Sigmoid colon (tissue), 7 donors: ENCODE data around the gene GRIK1. TPM values are rescaled to one million over a fixed set of nuclear protein-coding genes. Genes with fewer than 3 reads are reported as not detected.

Experiments
- DNase-seq: peaks from one replicate; pipeline ENCODE4 v3.0.0-alpha.2; 2019
- H3K27ac ChIP-seq, 4 donors: fragments of 200-600 bp; sonication (generic); one replicate each; pipeline ENCODE4 v1.5.1; 2016 to 2019; ENCODE audit warnings: mild to moderate bottlenecking in 1 of 4
- H3K27me3 ChIP-seq, 3 donors: fragments of 200-600 bp; sonication (generic); one replicate each; pipeline ENCODE4 v1.5.1; 2019; ENCODE audit warnings: mild to moderate bottlenecking in 1 of 3
- H3K36me3 ChIP-seq, 4 donors: fragments of 200-600 bp; sonication (generic); one replicate each; pipeline ENCODE4 v1.5.1; 2016 to 2019
- H3K4me1 ChIP-seq, 4 donors: fragments of 200-600 bp; sonication (generic); one replicate each; pipeline ENCODE4 v1.5.1; 2017 to 2019
- H3K4me3 ChIP-seq, 4 donors: fragments of 200-600 bp; sonication (generic); one replicate each; pipeline ENCODE4 v1.5.1; 2017 to 2019; ENCODE audit warnings: mild to moderate bottlenecking in 2 of 4, moderate library complexity in 1 of 4
- H3K9me3 ChIP-seq, 4 donors: fragments of 200-600 bp in 3 of 4; sonication (generic) in 3 of 4; one replicate each; pipeline versions ENCODE4 v1.5.1 to v1.6.1; 2013 to 2019
- EP300 ChIP-seq, 4 donors: sonication (generic); formaldehyde crosslinking; IDR thresholded peaks; one replicate each; pipeline ENCODE4 v1.6.1; 2017; ENCODE audit warnings: antibody characterized with exemption in 4 of 4
- POLR2A ChIP-seq, 2 donors: fragments of 450-650 bp; IDR thresholded peaks; one replicate each; pipeline ENCODE4 v1.6.1; 2016; ENCODE audit warnings: antibody characterized with exemption in 2 of 2, mild to moderate bottlenecking in 2 of 2, moderate library complexity in 2 of 2
- POLR2AphosphoS5 ChIP-seq, 4 donors: sonication (generic); formaldehyde crosslinking; IDR thresholded peaks; one replicate each; pipeline ENCODE4 v1.6.1; 2017; ENCODE audit warnings: antibody characterized with exemption in 4 of 4
- WGBS, 2 donors: extraction: QIAGEN DNeasy Blood & Tissue Kit; methylation state at CpG; one replicate each; pipeline ENCODE4 v1.1.7; 2013; 5-methylcytosine and 5-hydroxymethylcytosine counted together
- intact Hi-C: fragments of 100-400 bp; cut with DNase I; formaldehyde crosslinking; loops from one replicate; pipeline ENCODE4 v1.15.1; 2023
- polyA plus RNA-seq, 3 donors: library from polyadenylated mRNA; stranded (reverse); fragments of 200-250 nt; gene quantifications; one replicate each; pipeline ENCODE4 v1.2.3, GENCODE V29; 2013
- total RNA-seq, 4 donors: library from RNA; depleted of rRNA; stranded (reverse); fragments of >200 nt; gene quantifications; one replicate each; pipeline ENCODE4 v1.1.0, GENCODE V29; 2016
- TF ChIP-seq, protein P1 (sequence below), 4 experiments: fragments of 450-650 bp in 3 of 4; fragments of 200-600 bp in 1 of 4; IDR thresholded peaks; one replicate each; pipeline ENCODE4 v1.5.1; 2016 to 2019; ENCODE audit warnings: antibody characterized with exemption in 4 of 4, mild to moderate bottlenecking in 3 of 4, moderate library complexity in 2 of 4
- donor health status: healthy with polysubstance abuse.
- donor health status: Bipolar disorder and iron deficiency.
- donor health status: healthy.

Gene GRIK1
- total and polyA plus RNA-seq, 7 donors = under 0.01 to 0.49 (median 0.13) TPM; not detected in 4

GRCh38 chr21:29826386-29826785 lies 113.4 kb downstream of the GRIK1 start:
- no peak overlapping the region for H3K27ac ChIP-seq
- no peak for DNase-seq
- H3K4me3 ChIP-seq = no peak overlapping the region
- intact Hi-C loops = no loop called here
- no peak for TF ChIP-seq POLR2A (IDR thresholded peaks at IDR 0.05)
- TF ChIP-seq, protein P1, sequence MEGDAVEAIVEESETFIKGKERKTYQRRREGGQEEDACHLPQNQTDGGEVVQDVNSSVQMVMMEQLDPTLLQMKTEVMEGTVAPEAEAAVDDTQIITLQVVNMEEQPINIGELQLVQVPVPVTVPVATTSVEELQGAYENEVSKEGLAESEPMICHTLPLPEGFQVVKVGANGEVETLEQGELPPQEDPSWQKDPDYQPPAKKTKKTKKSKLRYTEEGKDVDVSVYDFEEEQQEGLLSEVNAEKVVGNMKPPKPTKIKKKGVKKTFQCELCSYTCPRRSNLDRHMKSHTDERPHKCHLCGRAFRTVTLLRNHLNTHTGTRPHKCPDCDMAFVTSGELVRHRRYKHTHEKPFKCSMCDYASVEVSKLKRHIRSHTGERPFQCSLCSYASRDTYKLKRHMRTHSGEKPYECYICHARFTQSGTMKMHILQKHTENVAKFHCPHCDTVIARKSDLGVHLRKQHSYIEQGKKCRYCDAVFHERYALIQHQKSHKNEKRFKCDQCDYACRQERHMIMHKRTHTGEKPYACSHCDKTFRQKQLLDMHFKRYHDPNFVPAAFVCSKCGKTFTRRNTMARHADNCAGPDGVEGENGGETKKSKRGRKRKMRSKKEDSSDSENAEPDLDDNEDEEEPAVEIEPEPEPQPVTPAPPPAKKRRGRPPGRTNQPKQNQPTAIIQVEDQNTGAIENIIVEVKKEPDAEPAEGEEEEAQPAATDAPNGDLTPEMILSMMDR (IDR thresholded peaks at IDR 0.05) = no peak
- TF ChIP-seq POLR2AphosphoS5 (IDR thresholded peaks at IDR 0.05) = no peak
- TF ChIP-seq EP300 (IDR thresholded peaks at IDR 0.05) = no peak
- H3K9me3 ChIP-seq = peaks cover 0 to 6% (median under 1%) of the 10 kb centered on the region in 4 donors
- no peaks in the 10 kb centered on the region for H3K27me3 ChIP-seq
- 91 to 92% methylated on average over 1 of the region's 1 CpG for WGBS, 2 donors
- no peaks in the 10 kb centered on the region for H3K4me1 ChIP-seq
- H3K36me3 ChIP-seq = no peaks in the 10 kb centered on the region

- Histone ChIP-seq H3K4me3 (no peak overlapping the region), H3K9me3 (peaks cover 0 to 6% (median under 1%) of the 10 kb centered on the region in 4 donors), H3K27ac (no peak overlapping the region), H3K4me1 (no peaks in the 10 kb centered on the region), H3K36me3 (no peaks in the 10 kb centered on the region), H3K27me3 (no peaks in the 10 kb centered on the region)
- 58 to 74% methylated on average over 2 of the region's 2 CpGs for WGBS, 2 donors
- TF ChIP-seq, protein P1 (IDR thresholded peaks at IDR 0.05) = no peak
- TF ChIP-seq EP300 (IDR thresholded peaks at IDR 0.05) = no peak
- TF ChIP-seq POLR2AphosphoS5 (IDR thresholded peaks at IDR 0.05) = no peak
- intact Hi-C loops = no loop called here
- no peak for DNase-seq
Measured at GRCh38 chr21:29825936-29826335, 113.9 kb downstream of the GRIK1 start.

DNA sequence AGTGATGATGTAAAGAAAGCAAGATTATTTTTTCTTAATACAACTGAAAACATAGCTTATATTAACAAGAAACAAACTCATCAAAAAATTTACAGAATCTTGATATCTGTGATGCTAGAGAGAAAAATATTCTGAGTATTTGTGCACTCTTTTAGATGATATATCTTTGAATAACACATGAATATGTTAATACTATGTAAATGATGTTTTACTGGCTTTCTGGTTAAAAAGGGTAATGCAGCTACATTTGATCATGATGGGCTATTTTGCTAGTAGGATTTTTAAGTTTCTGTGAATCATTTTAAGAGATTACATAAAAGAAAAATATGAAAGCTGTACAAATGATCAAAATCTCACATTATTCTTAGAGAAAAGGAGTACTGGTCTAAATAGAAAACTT lies 114.5 kb downstream of the GRIK1 start:
- H3K27ac ChIP-seq = no peak overlapping the region
- no peak overlapping the region for H3K4me3 ChIP-seq
- H3K27me3 ChIP-seq = no peaks in the 10 kb centered on the region
- H3K9me3 ChIP-seq = peaks cover 0 to 6% (median under 1%) of the 10 kb centered on the region in 4 donors
- intact Hi-C loops = no loop called here
- no peak for DNase-seq
- H3K36me3 ChIP-seq = no peaks in the 10 kb centered on the region
- TF ChIP-seq, protein P1 (IDR thresholded peaks at IDR 0.05) = no peak
- TF ChIP-seq POLR2AphosphoS5 (IDR thresholded peaks at IDR 0.05) = no peak
- no peak for TF ChIP-seq POLR2A (IDR thresholded peaks at IDR 0.05)
- TF ChIP-seq EP300 (IDR thresholded peaks at IDR 0.05) = no peak
- no peaks in the 10 kb centered on the region for H3K4me1 ChIP-seq

GRCh38 chr21:29822064-29822463 lies 117.7 kb downstream of the GRIK1 start:
- no peak overlapping the region for H3K4me3 ChIP-seq
- H3K27me3 ChIP-seq = no peaks in the 10 kb centered on the region
- H3K27ac ChIP-seq = no peak overlapping the region
- H3K9me3 ChIP-seq = no peaks in the 10 kb centered on the region
- TF ChIP-seq, protein P1 (IDR thresholded peaks at IDR 0.05) = no peak
- no peak for TF ChIP-seq EP300 (IDR thresholded peaks at IDR 0.05)
- TF ChIP-seq POLR2AphosphoS5 (IDR thresholded peaks at IDR 0.05) = no peak
- TF ChIP-seq POLR2A (IDR thresholded peaks at IDR 0.05) = no peak
- no peaks in the 10 kb centered on the region for H3K36me3 ChIP-seq
- intact Hi-C loops = no loop called here
- no peak for DNase-seq
- no peaks in the 10 kb centered on the region for H3K4me1 ChIP-seq

GRCh38 chr21:29821230-29821629 lies 118.6 kb downstream of the GRIK1 start:
- whole genome bisulfite sequencing, 2 donors = 94 to 97% methylated on average over 1 of the region's 1 CpG
- TF ChIP-seq, protein P1 (IDR thresholded peaks at IDR 0.05) = no peak
- TF ChIP-seq POLR2AphosphoS5 (IDR thresholded peaks at IDR 0.05) (no peak), POLR2A (IDR thresholded peaks at IDR 0.05) (no peak), EP300 (IDR thresholded peaks at IDR 0.05) (no peak)
- no peak for DNase-seq
- Histone ChIP-seq H3K27ac (no peak overlapping the region), H3K27me3 (no peaks in the 10 kb centered on the region), H3K4me3 (no peak overlapping the region), H3K9me3 (no peaks in the 10 kb centered on the region), H3K4me1 (no peaks in the 10 kb centered on the region), H3K36me3 (no peaks in the 10 kb centered on the region)
- intact Hi-C loops = no loop called here
